CD4-positive, alpha-beta T cell treated with Interleukin-1 beta for 1 hour (primary cell): ENCODE measurements around the gene SPAG4.

Experiments
- DNase-seq, 2 donors: peaks; one replicate each; pipeline ENCODE4 v3.0.0-alpha.2; 2020 to 2022

The SPAG4 gene

GRCh38 chr20:35660122-35660937 is 44.7 kb downstream of the SPAG4 start:
- no peak for DNase-seq

DNA sequence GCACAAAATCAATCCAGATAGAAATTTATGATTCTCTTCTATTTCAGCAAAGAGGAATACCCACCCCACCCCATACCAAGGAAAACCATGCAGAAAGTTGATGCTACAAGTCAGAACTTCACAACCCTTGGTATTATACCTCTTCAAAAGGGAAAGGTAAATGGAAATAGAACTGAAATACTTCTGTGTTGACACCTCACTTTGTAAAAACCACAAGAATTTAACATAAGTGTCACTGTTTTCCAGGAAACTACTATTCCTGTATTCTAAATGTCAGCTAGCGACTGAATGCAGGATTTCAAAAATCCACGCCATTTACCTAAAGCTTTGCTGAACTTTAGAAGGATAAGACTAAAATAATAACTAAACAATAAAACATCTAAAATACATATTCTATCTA is 45.4 kb downstream of the SPAG4 start:
- DNase-seq = no peak

DNA sequence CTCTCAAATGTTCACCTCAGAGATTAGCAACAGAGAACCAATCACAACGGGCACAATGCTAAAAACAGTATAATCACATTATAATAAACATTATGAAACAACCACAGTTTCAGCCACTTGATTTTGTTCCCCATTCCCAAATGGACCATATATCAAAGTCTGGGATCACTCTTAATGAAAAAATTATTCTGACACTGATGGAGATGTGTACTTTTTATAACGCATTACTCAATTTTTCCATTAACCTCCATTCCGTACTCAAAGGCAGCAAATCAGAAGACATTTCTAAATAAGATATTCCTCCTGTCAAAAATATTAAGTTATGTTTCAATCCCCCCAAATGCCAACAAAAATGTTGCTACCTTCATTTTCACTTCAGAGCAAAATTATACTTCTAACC is 46.3 kb downstream of the SPAG4 start:
- DNase-seq = no peak

DNA sequence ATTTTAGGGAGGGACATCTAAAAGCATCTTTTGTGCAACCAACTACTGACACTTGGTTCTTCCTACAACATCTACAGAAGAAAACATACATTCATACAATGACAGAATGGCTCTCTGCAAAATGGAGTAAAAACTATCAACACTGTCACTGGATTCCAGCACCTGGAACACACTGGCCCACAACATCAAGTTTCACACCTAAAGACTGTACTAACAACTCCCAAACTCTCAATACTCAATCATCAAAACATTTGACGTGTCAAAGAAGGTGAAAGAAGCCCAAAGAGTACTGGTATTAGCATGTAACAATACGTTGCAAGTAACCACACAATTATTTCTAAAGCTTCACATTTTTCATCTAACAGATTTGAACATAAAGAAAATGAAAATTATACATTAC is 46.9 kb downstream of the SPAG4 start:
- no peak for DNase-seq

DNA sequence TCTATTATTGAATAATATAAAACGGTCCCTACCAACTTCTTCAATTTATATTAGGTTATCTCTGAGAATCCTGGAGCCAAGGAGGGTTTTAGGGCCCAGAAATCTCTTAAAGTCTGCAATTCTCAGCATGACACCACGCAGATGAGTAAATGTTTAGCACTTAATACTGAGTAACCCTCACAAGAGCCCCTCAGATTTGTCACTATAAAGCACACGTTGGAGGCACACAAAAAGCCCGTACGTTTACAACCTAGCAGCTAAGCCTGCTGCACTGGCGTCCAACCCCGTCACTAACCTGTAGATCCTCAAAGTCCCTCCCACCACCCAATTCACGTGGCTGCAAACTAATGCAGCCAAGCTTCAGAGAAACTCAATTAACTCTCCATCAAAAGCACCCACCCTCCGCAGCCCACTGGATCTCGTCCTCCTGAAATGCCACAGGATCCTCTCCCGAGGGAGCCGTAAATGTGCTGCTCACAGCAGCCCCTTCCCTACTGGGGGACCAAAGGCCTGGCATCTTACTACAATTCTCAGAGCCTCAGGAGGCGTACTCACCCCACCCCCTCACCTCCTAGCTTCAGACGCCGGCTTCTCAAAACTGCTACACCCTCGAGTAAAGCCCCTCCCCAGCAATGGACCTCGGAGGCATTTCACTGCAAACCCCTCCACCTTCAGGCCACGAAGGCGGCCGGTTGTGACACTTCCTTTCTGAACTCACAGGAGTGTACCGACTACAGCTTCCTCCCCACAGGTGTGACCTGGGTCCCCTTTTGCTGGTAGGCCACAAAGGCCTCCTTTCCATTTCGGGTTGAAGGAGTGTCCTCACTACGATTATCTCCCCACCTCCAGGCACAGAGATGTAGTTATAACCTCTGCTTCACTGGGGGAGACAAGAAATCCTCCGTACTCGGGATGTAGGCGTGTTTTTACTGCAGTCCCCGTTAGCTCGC is 48.2 kb downstream of the SPAG4 start:
- peak; percentile 75 to 79 for DNase-seq

DNA sequence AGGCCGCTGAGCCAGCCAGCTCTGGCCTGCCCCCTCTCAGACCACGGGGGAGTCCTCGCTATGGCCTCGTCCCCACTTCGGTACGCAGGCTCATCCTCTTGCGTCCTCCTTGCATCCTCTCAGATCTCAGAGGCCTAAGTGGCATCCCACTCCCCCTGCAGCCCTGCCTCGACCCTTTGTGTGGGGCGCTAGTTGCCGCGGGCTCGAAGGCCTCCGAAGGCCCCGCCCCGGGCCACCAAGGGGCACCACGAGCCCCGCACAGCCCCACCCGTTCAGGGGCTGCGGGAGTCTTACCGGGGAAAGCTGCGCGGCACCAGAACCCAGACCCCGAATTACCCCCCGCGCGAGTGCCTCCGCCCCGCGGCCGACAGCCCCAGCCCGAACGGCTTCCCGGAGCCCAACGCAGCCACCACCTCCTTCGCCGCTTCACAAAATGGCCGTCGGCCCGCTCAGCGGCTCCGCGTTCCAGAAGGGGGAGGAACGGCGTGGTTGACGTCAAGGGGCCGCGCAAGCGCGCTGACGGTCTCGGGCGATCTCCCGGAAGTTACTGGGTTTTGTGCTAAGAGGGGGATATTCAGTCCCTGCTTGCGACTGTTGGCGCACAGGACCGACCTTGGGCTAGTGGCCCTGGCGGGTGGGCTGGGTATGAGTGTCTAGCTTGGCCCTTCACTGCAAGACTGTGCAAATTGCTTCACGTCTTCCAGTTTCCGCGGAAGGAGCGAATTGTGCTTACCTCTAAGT is 49.0 kb downstream of the SPAG4 start, which contains the start of the genes CPNE1 and RBM12:
TSS of gene CPNE1 (minus strand) at position 435 of the 741 bp plus-strand sequence. CDS start 31,977 bp downstream, outside the sequence.
TSS of gene RBM12 (minus strand) at position 435 of the 741 bp plus-strand sequence. CDS start 9,578 bp downstream, outside the sequence.
- DNase-seq = peak; percentile 94

GRCh38 chr20:35665949-35666288 is 50.3 kb downstream of the SPAG4 start:
- DNase-seq = no peak

- DNase-seq = no peak
Observed at GRCh38 chr20:35669221-35669620, 53.6 kb downstream of the SPAG4 start.

DNA sequence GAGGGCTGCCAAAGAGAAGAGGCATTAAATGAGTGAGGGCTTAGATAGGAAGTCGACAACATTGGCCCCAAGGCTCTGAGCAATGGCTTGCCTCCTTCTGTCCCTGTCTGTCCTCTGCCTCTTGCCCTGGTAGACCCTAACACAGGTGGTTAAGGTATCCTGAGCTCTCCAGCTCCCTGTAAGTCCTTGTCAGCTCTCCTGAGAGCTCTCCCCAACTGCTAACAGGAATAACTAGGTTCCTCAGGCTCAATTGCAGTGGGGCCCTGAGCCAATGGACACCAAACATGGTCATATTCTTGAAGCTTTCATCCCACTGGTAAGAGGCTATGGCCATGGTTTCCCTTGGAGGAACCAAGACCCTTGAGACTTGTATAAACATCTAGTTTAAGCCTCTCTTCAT is 54.1 kb downstream of the SPAG4 start:
- no peak for DNase-seq
